ENCODE measurements around the gene TMEM255B.
"Not testable (repeated sequence)": the region's sequence is repeated elsewhere in the genome, so short reads cannot be mapped to it uniquely, and the experiment has no call there.

The TMEM255B gene

DNA sequence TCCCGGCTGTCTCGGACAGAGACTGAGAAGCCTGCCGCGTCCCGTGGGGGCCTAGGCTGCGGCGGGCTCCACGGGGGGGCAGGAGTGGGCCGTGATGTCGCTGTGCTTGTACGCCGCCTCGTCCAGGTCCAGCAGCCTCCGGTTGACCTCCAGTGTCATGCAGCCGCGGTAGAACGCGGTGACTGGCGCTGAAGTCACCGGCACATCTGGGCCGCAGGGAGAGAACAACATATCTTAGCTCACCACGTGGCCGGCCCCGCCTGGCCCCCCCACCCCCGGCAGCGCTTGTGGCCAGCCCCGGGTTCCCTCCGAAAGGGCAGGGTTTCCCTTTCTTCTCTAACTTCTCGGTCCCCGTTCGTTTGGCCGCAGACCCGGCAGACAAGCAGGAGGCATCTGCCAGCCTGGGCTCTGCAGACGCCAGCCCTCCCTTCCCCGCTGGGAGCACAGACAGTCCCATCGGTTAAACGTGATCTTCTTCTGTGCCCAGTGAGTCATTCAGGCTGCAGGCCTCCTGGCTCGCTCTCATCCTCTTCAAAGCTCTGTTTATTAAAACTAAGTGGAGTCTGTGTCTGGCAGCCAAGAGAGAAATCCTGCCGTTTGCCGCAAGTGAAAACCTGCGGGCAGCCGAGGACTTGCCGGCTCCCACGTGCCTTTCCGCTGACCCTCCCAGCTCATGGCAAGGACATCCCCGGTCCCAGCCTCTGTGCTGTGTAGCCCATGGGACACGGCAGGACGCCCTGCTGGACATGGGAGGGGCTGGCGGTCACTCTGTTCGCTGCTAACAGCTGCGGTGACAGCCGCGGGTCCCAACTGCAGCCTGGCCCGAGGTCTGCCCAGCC, 62.0 kb downstream of the TMEM255B start:
- DNase-seq (ENCODE audit: low read depth), result no peak
- no peak overlapping the region for H3K4me3 ChIP-seq (ENCODE audit: low read depth, low read length)
- TF ChIP-seq, protein P1, sequence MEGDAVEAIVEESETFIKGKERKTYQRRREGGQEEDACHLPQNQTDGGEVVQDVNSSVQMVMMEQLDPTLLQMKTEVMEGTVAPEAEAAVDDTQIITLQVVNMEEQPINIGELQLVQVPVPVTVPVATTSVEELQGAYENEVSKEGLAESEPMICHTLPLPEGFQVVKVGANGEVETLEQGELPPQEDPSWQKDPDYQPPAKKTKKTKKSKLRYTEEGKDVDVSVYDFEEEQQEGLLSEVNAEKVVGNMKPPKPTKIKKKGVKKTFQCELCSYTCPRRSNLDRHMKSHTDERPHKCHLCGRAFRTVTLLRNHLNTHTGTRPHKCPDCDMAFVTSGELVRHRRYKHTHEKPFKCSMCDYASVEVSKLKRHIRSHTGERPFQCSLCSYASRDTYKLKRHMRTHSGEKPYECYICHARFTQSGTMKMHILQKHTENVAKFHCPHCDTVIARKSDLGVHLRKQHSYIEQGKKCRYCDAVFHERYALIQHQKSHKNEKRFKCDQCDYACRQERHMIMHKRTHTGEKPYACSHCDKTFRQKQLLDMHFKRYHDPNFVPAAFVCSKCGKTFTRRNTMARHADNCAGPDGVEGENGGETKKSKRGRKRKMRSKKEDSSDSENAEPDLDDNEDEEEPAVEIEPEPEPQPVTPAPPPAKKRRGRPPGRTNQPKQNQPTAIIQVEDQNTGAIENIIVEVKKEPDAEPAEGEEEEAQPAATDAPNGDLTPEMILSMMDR (IDR thresholded peaks at IDR 0.05; ENCODE audit: insufficient read depth, low read depth, low read length, missing control alignments), result no peak

DNA sequence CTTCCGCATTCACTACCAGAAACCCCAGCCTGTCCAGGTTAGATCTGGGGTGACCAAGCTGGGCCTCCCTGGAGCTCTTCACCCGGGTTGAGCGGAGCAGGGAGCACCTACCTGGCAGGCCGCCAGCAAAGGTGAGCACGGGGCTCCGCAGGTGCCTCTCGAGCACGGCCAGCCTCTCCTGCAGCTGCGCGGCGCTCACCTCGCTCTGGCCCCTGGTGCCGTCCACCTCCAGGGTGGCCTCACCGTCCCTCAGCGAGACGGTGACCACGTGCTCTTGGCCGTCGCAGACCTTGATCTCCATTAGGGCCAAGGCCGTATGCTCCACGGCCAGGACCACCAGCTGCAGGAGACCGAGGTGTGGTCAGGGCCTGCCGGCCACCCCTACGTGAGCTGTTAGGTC, 62.8 kb downstream of the TMEM255B start:
- no peak overlapping the region for H3K4me3 ChIP-seq (ENCODE audit: low read depth, low read length)
- TF ChIP-seq, protein P1 (IDR thresholded peaks at IDR 0.05; ENCODE audit: insufficient read depth, low read depth, low read length, missing control alignments), result no peak
- no peak for DNase-seq (ENCODE audit: low read depth)

DNA sequence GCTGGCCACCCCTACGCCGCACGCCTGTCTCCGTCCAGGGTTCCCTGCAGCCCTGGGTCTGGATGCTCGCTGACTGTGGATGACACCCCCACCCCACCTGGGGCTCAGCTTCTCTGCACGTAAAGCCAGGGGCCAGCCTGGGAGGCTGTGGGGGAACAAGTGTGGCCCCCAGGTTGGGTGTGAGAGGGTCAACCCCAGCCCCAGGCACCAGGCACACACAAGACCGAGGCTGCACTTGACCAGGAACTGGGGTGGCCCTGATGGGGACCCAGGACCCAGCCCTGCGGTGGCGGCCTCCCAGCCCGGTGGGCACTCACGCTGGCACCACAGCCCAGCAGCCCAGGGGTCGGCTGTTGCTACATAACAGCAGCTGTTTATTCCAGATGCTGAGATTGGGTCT, 63.2 kb downstream of the TMEM255B start:
- no peak overlapping the region for H3K4me3 ChIP-seq (ENCODE audit: low read depth, low read length)
- TF ChIP-seq, protein P1 (IDR thresholded peaks at IDR 0.05; ENCODE audit: insufficient read depth, low read depth, low read length, missing control alignments), result no peak
- no peak for DNase-seq (ENCODE audit: low read depth)

DNA sequence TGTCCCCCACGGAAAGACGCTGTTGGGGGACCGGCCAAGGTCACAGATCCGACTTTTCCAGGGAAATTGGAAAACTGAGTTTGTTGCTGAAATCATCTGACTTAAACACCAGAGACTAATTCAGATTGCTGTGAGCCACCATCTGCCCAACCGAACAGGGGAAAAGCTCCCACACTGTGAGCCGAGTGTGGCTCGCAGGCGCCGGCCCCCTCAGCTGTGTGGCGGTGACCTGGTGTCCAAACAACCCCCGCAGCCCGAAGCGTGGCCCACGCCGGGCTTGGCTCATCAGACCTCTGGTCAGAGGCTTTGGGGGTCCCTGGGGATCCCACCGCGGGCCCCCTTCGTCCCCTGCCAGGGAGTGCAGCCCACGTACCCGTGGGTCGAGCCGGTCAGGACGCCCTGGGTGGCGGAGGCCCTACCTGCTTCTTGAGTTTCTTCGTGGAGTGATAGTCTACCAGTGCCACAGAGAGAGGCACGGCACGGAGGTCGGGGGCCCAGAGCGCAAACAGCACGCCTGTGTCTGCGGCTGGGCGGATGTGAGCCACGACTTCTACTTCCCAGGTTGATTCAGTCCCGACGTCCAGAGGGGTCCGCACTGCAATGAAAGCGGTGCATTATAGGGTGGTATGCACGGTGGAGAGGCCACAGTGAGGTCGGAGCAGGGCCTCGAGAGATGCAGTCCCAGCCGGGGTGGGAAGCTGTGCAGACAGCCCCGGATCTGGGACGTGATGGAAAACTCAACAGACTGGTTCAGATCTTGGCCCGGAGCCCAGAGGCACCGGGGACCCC, 64.1 kb downstream of the TMEM255B start:
- no peak overlapping the region for H3K4me3 ChIP-seq (ENCODE audit: low read depth, low read length)
- DNase-seq (ENCODE audit: low read depth), result no peak
- TF ChIP-seq, protein P1 (IDR thresholded peaks at IDR 0.05; ENCODE audit: insufficient read depth, low read depth, low read length, missing control alignments), result no peak

DNA sequence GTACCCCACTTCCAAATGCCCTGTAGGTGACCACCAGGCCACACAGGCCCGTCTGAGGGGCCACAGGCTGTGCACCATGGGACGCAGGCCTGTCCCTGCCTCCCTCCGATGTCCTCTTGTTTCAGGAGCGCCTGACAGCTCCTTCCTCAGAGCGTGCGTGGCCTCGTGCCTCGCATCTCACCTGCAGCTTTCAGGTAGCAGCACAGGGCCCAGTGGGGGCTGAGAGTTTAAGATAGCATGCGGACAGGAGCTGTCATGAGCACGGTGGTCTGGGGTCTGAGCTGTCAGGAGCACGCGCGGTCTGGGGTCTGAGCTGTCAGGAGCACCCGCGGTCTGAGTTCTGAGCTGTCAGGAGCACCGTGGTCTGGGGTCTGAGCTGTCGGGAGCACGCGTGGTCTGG, 64.7 kb downstream of the TMEM255B start:
- H3K4me3 ChIP-seq (ENCODE audit: low read depth, low read length), result no peak overlapping the region
- no peak for DNase-seq (ENCODE audit: low read depth)
- TF ChIP-seq, protein P1 (IDR thresholded peaks at IDR 0.05; ENCODE audit: insufficient read depth, low read depth, low read length, missing control alignments), result no peak

DNA sequence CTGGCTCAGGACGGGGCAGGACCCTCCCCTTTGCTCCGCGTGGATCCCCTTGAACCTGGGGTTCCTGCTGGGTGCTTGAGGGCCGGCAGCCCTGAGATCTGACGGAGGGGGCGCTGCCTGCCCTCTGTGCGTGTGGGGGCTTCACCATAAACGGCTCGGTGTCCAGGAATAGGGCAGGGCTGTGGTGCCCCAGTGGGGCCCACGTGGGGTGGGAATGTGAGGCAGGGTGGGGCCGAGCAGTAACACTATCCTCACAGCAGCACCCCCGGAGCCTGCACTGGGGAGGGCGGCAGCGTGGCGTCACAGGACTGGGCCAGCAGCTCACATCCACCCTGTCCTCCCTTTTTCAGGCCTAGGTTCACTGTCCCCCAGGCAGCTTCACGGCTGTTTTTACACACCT, 66.8 kb downstream of the TMEM255B start:
- H3K4me3 ChIP-seq (ENCODE audit: low read depth, low read length), result no peak overlapping the region
- TF ChIP-seq, protein P1 (IDR thresholded peaks at IDR 0.05; ENCODE audit: insufficient read depth, low read depth, low read length, missing control alignments), result no peak
- DNase-seq (ENCODE audit: low read depth), result no peak

DNA sequence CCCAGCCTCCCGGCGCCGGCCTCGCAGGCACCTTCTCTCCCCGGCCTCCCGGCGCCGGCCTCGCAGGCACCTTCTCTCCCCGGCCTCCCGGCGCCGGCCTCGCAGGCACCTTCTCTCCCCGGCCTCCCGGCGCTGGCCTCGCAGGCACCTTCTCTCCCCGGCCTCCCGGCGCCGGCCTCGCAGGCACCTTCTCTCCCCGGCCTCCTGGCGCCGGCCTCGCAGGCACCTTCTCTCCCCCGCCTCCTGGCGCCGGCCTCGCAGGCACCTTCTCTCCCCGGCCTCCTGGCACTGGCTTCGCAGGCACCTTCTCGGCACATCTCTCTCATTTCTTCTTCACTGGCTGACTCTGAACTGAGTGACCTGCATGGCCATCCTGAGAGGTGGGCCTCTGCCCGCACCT, 67.4 kb downstream of the TMEM255B start:
- not testable (repeated sequence) for DNase-seq (ENCODE audit: low read depth); H3K4me3 ChIP-seq (ENCODE audit: low read depth, low read length)

Data from GM12865 (cell line).